ENCODE results near the gene FAM149A. TPM values are rescaled to one million over a fixed set of nuclear protein-coding genes. Genes with fewer than 3 reads are reported as not detected.

The FAM149A gene
- total RNA-seq, 1 experiment from 2014 or later, result 8.9 TPM

DNA sequence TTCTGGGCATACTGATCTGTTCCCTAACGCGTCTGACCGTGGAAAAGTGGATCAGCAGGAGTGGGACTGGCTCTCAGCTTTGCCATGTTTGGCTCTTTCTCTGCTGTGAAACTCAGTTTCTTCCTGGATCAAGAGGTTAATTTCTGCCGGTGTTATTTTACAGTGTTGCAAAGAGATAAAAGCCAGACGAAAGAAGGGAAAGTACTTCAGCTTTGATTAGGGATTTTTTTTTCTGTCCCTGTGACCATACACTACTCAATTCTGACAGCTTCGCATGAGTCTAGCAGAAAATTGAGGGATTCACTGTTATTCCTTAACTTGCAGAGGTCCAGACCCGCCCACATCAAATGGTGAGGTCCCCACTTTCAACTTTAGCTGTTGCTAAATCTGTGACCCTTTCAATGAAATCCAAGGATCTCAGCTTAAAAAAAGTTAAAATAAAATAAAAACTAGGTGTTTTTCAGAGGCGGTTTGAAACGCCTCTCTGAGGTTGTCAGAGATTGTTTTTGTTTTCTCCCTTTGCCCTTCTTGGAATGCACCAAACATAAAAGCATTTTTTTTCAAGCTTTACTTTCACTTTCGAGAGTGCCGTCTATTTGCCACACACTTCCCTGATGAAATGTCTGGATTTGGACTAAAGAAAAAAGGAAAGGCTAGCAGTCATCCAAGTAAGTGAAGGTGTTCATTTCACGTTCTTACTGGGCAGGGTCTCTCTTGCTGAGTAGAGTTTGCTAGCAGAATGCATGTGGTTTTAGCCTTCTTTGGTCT, 35.7 kb upstream of the FAM149A start, which contains the start of gene TLR3:
TLR3 (plus strand) TSS at position 576 of the 768 bp plus-strand sequence. CDS start 7,464 bp downstream, outside the sequence.
- peak within 1 kb of the TSS; percentile 95 for H2AFZ ChIP-seq (ENCODE audit: low read depth, low read length, poor library complexity, severe bottlenecking)
- H3K4me1 ChIP-seq (ENCODE audit: control insufficient read depth in 1 of 2, insufficient read depth in 2 of 2, low read length in 2 of 2), result peaks cover 0 to 18% of the 10 kb centered on the region in 2 experiments; a peak in 3 of 4 replicates
- RAD21 ChIA-PET (ENCODE audit: low non-redundant PET in 1 of 2, low total read pairs in 2 of 2, uncharacterized antibody in 2 of 2, unreplicated experiment in 2 of 2), result interaction anchor here (1.4 to 2.2 kb wide), 3 partner anchors 63 to 69 kb away, joined by 3 to 10 read pairs (median 8); no protein-coding TSS in a partner anchor
- TF ChIP-seq EGR1 (IDR thresholded peaks at IDR 0.05; ENCODE audit: low read depth), result peak; percentile 18; the same call in 1 of the 2 replicates
- no peak for TF ChIP-seq SP1 (IDR thresholded peaks at IDR 0.05; ENCODE audit: low read depth)
- BruUV-seq (replicated peaks), result no TSS peak
- no peaks in the 10 kb centered on the region for H3K27me3 ChIP-seq (ENCODE audit: insufficient read depth, low read length)
- H3K9ac ChIP-seq (ENCODE audit: low read length), result peak within 1 kb of the TSS; percentile 24
- no peaks in the 10 kb centered on the region for H3K36me3 ChIP-seq (ENCODE audit: control insufficient read depth in 1 of 2, insufficient read depth in 2 of 2, low read length in 2 of 2)
- CTCF ChIA-PET, result interaction anchor here (0.9 to 5.6 kb wide), 11 partner anchors 10 to 518 kb away, joined by 3 to 97 read pairs (median 5); no protein-coding TSS in a partner anchor
- ATAC-seq (peak; percentile 29), DNase-seq (ENCODE audit: low read depth, low spot score) (no peak)
- no peaks in the 10 kb centered on the region for H3K9me3 ChIP-seq (ENCODE audit: control insufficient read depth in 1 of 2, insufficient read depth in 1 of 2, low read depth in 1 of 2, low read length in 2 of 2)
- POLR2A ChIA-PET, result interaction anchor here (0.9 to 1.3 kb wide), 3 partner anchors 12 to 68 kb away, joined by 3 to 7 read pairs (median 5); no protein-coding TSS in a partner anchor
- no peaks in the 10 kb centered on the region for H4K20me1 ChIP-seq (ENCODE audit: insufficient read depth)
- intact Hi-C loops (cut with micrococcal nuclease), result loop anchor here (1.0 to 2.0 kb wide), 2 partner anchors 69 to 132 kb away; no protein-coding TSS in a partner anchor
- no peaks in the 10 kb centered on the region for H3K9me2 ChIP-seq (ENCODE audit: insufficient read depth)
- peak within 1 kb of the TSS; percentile 74 for H3K4me2 ChIP-seq (ENCODE audit: low read length)
- no peaks in the 10 kb centered on the region for H3K79me2 ChIP-seq (ENCODE audit: insufficient read depth, low read length)
- no peak within 1 kb of the TSS for H3K27ac ChIP-seq (ENCODE audit: low read depth, low read length)
- peak within 1 kb of the TSS; percentile 39 to 53 for H3K4me3 ChIP-seq (replicated peaks in 1 of 2; ENCODE audit: low read depth in 1 of 2, low read length in 2 of 2)

DNA sequence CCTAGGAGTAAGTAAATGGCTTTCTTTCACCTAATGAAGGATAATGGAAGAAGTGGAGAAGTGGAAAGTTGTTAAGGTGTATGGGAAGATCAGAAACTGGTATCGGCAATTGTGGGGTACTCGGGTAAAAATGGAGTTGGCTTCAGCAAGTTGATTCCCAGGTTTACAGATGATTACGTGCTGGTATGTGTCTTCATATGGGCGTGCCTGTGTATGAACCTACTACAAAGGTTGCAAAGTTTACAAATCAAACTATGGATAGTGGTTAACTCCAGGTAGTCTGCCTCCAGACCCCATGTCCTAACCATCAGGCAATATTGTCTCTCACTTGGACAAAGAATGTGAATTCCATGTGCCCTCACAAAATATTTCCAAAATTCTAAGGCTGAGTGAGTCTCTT, 34.8 kb upstream of the FAM149A start:
- intact Hi-C loops (cut with micrococcal nuclease), result loop anchor here (2.0 kb wide), 1 partner anchor 131 kb away; no protein-coding TSS in a partner anchor
- Histone ChIP-seq H3K4me2 (ENCODE audit: low read length) (peak overlapping the region; percentile 74), H3K36me3 (ENCODE audit: control insufficient read depth in 1 of 2, insufficient read depth in 2 of 2, low read length in 2 of 2) (no peaks in the 10 kb centered on the region), H2AFZ (ENCODE audit: low read depth, low read length, poor library complexity, severe bottlenecking) (peak overlapping the region; percentile 95), H3K27ac (ENCODE audit: low read depth, low read length) (no peak overlapping the region), H3K79me2 (ENCODE audit: insufficient read depth, low read length) (no peaks in the 10 kb centered on the region), H3K4me1 (ENCODE audit: control insufficient read depth in 1 of 2, insufficient read depth in 2 of 2, low read length in 2 of 2) (peaks cover 0 to 18% of the 10 kb centered on the region in 2 experiments; a peak in 3 of 4 replicates), H3K9me3 (ENCODE audit: control insufficient read depth in 1 of 2, insufficient read depth in 1 of 2, low read depth in 1 of 2, low read length in 2 of 2) (no peaks in the 10 kb centered on the region), H3K4me3 (replicated peaks in 1 of 2; ENCODE audit: low read depth in 1 of 2, low read length in 2 of 2) (no peak overlapping the region), H3K9me2 (ENCODE audit: insufficient read depth) (no peaks in the 10 kb centered on the region), H3K27me3 (ENCODE audit: insufficient read depth, low read length) (no peaks in the 10 kb centered on the region), H3K9ac (ENCODE audit: low read length) (no peak overlapping the region), H4K20me1 (ENCODE audit: insufficient read depth) (no peaks in the 10 kb centered on the region)
- ChIA-PET RAD21 (ENCODE audit: low non-redundant PET in 1 of 2, low total read pairs in 2 of 2, uncharacterized antibody in 2 of 2, unreplicated experiment in 2 of 2) (no interaction called here), CTCF (interaction anchor here (5.6 kb wide), 1 partner anchor 68 kb away, joined by 97 read pairs; no protein-coding TSS in a partner anchor), POLR2A (no interaction called here)
- no peak for ATAC-seq
- BruUV-seq (replicated peaks), result no TSS peak
- TF ChIP-seq, protein P1, sequence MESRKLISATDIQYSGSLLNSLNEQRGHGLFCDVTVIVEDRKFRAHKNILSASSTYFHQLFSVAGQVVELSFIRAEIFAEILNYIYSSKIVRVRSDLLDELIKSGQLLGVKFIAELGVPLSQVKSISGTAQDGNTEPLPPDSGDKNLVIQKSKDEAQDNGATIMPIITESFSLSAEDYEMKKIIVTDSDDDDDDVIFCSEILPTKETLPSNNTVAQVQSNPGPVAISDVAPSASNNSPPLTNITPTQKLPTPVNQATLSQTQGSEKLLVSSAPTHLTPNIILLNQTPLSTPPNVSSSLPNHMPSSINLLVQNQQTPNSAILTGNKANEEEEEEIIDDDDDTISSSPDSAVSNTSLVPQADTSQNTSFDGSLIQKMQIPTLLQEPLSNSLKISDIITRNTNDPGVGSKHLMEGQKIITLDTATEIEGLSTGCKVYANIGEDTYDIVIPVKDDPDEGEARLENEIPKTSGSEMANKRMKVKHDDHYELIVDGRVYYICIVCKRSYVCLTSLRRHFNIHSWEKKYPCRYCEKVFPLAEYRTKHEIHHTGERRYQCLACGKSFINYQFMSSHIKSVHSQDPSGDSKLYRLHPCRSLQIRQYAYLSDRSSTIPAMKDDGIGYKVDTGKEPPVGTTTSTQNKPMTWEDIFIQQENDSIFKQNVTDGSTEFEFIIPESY (IDR thresholded peaks at IDR 0.05; ENCODE audit: extremely low read depth, insufficient replicate concordance, low read length), result no peak
- TF ChIP-seq YY1 (IDR thresholded peaks at IDR 0.05; ENCODE audit: extremely low read depth, insufficient replicate concordance, low read depth, low read length) (no peak), CEBPB (IDR thresholded peaks at IDR 0.05; ENCODE audit: low read depth) (no peak), TCF7L2 (IDR thresholded peaks at IDR 0.05; ENCODE audit: borderline replicate concordance, extremely low read depth, insufficient read depth, insufficient read length) (no peak), SRF (IDR thresholded peaks at IDR 0.05; ENCODE audit: low read depth) (no peak), MAX (IDR thresholded peaks at IDR 0.05) (no peak), POLR2A (IDR thresholded peaks at IDR 0.05; ENCODE audit: borderline replicate concordance, extremely low read depth, insufficient read depth, insufficient read length) (no peak)
- no peak for DNase-seq (ENCODE audit: low read depth, low spot score)

Measured in HCT116 (cell line).